Activated T-helper 1 cell treated with anti-CD3 and anti-CD28 coated beads, Interleukin-12 subunit alpha, Interleukin-12 subunit beta, Interleukin-2, Interleukin-4 antibody, amounts not matched to agents 30 ng/mL and 10 ng/mL and 1 ng/mL, durations not matched to agents 14 hours and 24 hours and 36 hours (primary cell): ENCODE data around the gene ZNF628. TPM values are rescaled to one million over a fixed set of nuclear protein-coding genes. Genes with fewer than 3 reads are reported as not detected.

Experiments
- DNase-seq: peaks from one replicate; pipeline ENCODE4 v3.0.0; 2021; ENCODE audit warnings: low spot score
- H3K27ac Mint-ChIP-seq: one replicate; pipeline ENCODE4 v1.8.0; 2021; ENCODE audit warnings: mild to moderate bottlenecking, mixed read lengths
- H3K27me3 Mint-ChIP-seq: one replicate; pipeline ENCODE4 v1.8.0; 2022; ENCODE audit warnings: mild to moderate bottlenecking, moderate library complexity, mixed read lengths; ENCODE audit not compliant: insufficient read depth
- H3K36me3 Mint-ChIP-seq: one replicate; pipeline ENCODE4 v1.8.0; 2021; ENCODE audit warnings: low read depth, mixed read lengths
- H3K4me1 Mint-ChIP-seq: one replicate; pipeline ENCODE4 v1.8.0; 2021; ENCODE audit warnings: low read depth, mixed read lengths
- H3K4me3 Mint-ChIP-seq: one replicate; pipeline ENCODE4 v1.8.0; 2021; ENCODE audit warnings: mild to moderate bottlenecking, moderate library complexity, mixed read lengths
- H3K9me3 Mint-ChIP-seq: one replicate; pipeline ENCODE4 v1.8.0; 2021; ENCODE audit warnings: mixed read lengths
- intact Hi-C: fragments of 100-400 bp; cut with micrococcal nuclease; formaldehyde crosslinking; loops from one replicate; pipeline ENCODE4 v1.15.1; 2024
- total RNA-seq: library from RNA; stranded (reverse); gene quantifications from 2 replicates; pipeline ENCODE4 v1.2.3, GENCODE V29; 2022

The ZNF628 gene
- total RNA-seq, 1 donor from 2014 or later = 7.6 TPM

DNA sequence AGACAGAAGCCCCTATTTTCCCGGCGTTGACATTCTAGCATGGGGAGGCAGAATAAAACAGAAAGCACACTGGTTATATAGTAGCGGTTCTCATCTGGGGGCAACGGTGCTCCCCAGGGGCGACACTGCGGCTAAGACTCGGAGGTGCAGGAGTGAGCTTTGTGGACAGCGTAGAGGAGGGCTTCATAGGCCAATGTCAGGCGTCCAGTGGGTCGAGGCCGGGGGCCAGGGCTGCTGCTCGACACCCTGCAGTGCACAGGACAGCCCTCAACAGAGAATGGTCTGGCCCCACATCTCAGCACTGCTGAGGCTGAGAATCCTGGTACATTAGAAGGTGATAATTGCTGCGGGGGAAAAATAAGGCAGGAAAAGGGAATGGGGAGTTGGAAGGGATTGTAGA is 1.5 kb downstream of the ZNF628 start:
- peaks cover 2% of the 10 kb centered on the region for H3K27me3 Mint-ChIP-seq
- intact Hi-C loops = loop anchor here (1.0 to 5.0 kb wide), 4 partner anchors 27 to 1089 kb away; partner anchors contain the start of genes PPP1R12C and ZNF470
- peaks cover 18% of the 10 kb centered on the region for H3K4me1 Mint-ChIP-seq
- H3K4me3 Mint-ChIP-seq = peak overlapping the region; percentile 91
- no peaks in the 10 kb centered on the region for H3K9me3 Mint-ChIP-seq
- no peak for DNase-seq
- no peaks in the 10 kb centered on the region for H3K36me3 Mint-ChIP-seq
- peak overlapping the region; percentile 27 for H3K27ac Mint-ChIP-seq

GRCh38 chr19:55478364-55478763 is 1.9 kb downstream of the ZNF628 start:
- Mint-ChIP-seq H3K27ac (no peak overlapping the region), H3K9me3 (no peaks in the 10 kb centered on the region), H3K4me3 (peak overlapping the region; percentile 91), H3K36me3 (no peaks in the 10 kb centered on the region), H3K4me1 (peaks cover 18% of the 10 kb centered on the region), H3K27me3 (no peaks in the 10 kb centered on the region)
- intact Hi-C loops = loop anchor here (5.0 kb wide), 1 partner anchor 1089 kb away; the partner anchor contains the start of gene ZNF470
- DNase-seq = no peak

DNA sequence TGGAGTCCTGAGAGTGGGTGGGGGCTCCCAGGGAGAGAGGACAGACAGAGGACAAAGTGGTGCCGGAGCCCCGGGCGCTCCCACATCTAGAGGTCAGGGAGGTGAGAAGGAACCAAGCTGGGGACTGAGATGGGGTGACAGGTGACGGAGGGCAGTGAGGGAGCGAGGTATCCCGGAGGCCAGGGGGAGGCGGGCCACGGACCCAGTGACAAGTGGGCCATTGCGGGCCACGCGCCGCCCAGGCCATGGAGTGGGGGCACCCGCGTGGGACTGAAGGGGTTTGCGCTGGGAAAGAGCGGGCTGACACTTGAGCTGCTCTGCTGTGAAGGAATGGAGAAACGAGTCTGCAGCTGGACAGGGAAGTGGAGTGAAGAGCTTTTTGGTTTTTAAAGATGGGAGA is 2.6 kb downstream of the ZNF628 start:
- Mint-ChIP-seq H3K4me3 (peak overlapping the region; percentile 9), H3K4me1 (peaks cover 18% of the 10 kb centered on the region), H3K27me3 (no peaks in the 10 kb centered on the region), H3K9me3 (no peaks in the 10 kb centered on the region), H3K27ac (no peak overlapping the region), H3K36me3 (no peaks in the 10 kb centered on the region)
- DNase-seq = no peak
- intact Hi-C loops = loop anchor here (5.0 kb wide), 1 partner anchor 1088 kb away; the partner anchor contains the start of gene ZNF470

DNA sequence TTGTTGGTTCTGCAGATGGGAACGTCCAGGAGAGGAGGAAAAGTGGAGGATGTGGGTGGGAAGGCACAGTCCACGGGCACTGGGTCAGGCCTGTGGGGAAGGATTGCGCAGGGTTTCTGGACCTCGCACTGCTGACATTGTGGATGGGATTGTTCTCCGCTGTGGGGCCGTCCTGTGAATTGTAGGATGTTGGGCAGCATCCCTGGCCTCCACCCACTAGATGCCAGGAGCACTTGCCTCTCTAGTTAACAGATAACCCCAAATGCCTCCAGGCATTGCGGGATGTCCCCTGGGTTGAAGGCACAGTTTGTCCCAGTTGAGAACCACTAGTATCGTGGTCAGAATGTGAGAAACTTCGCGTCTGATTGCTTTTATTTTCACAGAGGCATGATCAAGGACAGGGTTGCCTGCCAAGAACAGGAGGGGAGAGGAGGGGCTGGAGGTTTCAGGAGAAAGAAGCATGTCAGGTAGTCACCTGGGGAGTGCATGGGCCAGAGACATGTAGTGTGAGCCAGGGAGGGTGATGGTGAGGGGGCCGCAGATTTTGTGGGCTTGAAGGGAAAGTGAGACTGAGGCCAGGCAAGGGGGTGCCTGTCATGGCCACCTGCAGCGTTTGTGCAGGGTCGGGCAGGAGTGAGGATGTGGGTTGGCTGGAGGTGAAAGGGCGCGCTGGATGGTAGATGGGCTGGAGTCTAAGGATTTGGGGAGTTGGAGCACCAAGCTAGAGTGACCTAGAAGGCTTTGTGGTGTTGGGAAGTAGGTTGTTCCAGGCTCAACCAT is 3.2 kb downstream of the ZNF628 start:
- intact Hi-C loops = loop anchor here (5.0 kb wide), 1 partner anchor 1088 kb away; the partner anchor contains the start of gene ZNF470
- H3K9me3 Mint-ChIP-seq = no peaks in the 10 kb centered on the region

DNA sequence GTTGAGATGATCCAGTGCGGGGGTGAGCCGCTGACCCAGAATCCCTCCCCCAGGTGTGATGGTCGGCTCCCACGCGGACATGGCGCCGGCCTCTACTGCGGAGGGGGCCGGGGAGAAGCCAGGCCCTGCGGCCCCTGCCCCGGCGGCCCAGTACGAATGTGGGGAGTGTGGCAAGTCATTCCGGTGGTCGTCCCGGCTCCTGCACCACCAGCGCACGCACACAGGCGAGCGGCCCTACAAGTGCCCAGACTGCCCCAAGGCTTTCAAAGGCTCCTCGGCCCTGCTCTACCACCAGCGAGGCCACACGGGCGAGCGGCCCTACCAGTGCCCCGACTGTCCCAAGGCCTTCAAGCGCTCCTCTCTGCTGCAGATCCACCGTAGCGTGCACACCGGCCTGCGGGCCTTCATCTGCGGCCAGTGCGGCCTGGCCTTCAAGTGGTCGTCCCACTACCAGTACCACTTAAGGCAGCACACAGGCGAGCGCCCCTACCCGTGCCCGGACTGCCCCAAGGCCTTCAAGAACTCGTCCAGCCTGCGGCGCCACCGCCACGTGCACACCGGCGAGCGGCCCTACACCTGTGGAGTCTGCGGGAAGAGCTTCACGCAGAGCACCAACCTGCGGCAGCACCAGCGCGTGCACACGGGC is 4.9 kb downstream of the ZNF628 start:
- Mint-ChIP-seq H3K27ac (no peak overlapping the region), H3K36me3 (no peaks in the 10 kb centered on the region), H3K4me3 (no peak overlapping the region), H3K9me3 (no peaks in the 10 kb centered on the region), H3K4me1 (peaks cover 24% of the 10 kb centered on the region), H3K27me3 (no peaks in the 10 kb centered on the region)
- DNase-seq = no peak
- intact Hi-C loops = no loop called here

More for the DNA sequence above, 3.2 kb downstream of the ZNF628 start:
- Mint-ChIP-seq H3K27ac (no peak overlapping the region), H3K4me1 (peaks cover 18% of the 10 kb centered on the region), H3K27me3 (no peaks in the 10 kb centered on the region), H3K36me3 (no peaks in the 10 kb centered on the region), H3K4me3 (no peak overlapping the region)
- no peak for DNase-seq

DNA sequence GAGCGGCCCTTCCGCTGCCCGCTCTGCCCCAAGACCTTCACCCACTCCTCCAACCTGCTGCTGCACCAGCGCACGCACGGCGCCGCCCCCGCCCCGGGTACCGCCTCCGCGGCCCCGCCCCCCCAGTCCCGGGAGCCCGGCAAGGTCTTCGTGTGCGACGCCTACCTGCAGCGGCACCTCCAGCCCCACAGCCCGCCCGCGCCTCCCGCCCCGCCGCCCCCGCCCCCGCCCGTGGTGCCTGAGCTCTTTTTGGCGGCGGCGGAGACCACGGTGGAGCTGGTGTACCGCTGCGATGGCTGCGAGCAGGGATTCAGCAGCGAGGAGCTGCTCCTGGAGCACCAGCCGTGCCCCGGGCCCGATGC is 5.4 kb downstream of the ZNF628 start:
- no peak for DNase-seq
- H3K36me3 Mint-ChIP-seq = no peaks in the 10 kb centered on the region
- H3K27me3 Mint-ChIP-seq = no peaks in the 10 kb centered on the region
- H3K27ac Mint-ChIP-seq = no peak overlapping the region
- intact Hi-C loops = no loop called here
- H3K9me3 Mint-ChIP-seq = no peaks in the 10 kb centered on the region
- peaks cover 24% of the 10 kb centered on the region for H3K4me1 Mint-ChIP-seq
- no peak overlapping the region for H3K4me3 Mint-ChIP-seq

GRCh38 chr19:55482156-55482961 is 5.9 kb downstream of the ZNF628 start:
- H3K36me3 Mint-ChIP-seq = no peaks in the 10 kb centered on the region
- no peak for DNase-seq
- H3K4me1 Mint-ChIP-seq = peaks cover 25% of the 10 kb centered on the region
- H3K27ac Mint-ChIP-seq = no peak overlapping the region
- intact Hi-C loops = no loop called here
- H3K9me3 Mint-ChIP-seq = no peaks in the 10 kb centered on the region
- H3K27me3 Mint-ChIP-seq = no peaks in the 10 kb centered on the region
- no peak overlapping the region for H3K4me3 Mint-ChIP-seq

GRCh38 chr19:55482967-55483705 is 6.7 kb downstream of the ZNF628 start:
- no peak for DNase-seq
- Mint-ChIP-seq H3K4me1 (peaks cover 22% of the 10 kb centered on the region), H3K36me3 (no peaks in the 10 kb centered on the region), H3K27me3 (no peaks in the 10 kb centered on the region), H3K4me3 (no peak overlapping the region), H3K27ac (no peak overlapping the region), H3K9me3 (no peaks in the 10 kb centered on the region)
- intact Hi-C loops = no loop called here

DNA sequence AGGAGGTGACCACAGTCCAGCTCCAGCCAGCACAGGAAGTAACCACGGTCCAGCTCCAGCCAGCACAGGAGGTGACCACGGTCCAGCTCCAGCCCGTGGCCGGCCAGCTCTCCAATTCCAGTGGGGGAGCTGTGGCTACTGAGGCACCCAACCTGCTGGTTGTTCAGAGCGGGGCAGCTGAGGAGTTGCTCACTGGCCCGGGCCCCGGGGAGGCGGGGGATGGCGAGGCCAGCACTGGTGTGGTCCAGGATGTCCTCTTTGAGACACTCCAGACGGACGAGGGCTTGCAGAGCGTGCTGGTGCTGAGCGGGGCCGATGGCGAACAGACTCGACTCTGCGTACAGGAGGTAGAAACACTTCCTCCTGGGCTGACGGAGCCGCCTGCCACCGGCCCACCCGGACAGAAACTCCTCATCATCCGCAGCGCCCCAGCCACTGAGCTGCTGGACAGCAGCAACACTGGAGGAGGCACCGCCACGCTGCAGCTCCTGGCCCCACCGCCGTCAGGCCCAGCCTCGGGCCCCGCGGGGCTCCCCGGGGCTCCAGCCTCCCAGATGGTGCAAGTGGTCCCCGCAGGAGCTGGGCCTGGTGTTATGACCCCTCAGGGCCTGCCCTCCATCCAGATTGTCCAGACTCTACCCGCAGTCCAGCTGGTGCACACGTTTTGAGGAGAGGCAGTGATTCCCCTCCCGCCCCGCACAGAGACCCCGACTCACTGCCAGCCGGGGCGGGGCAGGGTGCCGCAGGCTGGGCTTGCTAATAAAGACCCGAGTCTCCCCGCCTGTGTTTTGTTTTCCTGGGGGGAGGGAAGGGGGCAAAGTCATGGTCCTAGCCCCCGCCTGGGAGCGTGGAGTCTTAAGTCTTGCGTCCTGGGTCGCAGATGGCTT is 7.5 kb downstream of the ZNF628 start:
- peak overlapping the region; percentile 65 for H3K4me3 Mint-ChIP-seq
- peaks cover 14% of the 10 kb centered on the region for H3K4me1 Mint-ChIP-seq
- no peaks in the 10 kb centered on the region for H3K27me3 Mint-ChIP-seq
- no peaks in the 10 kb centered on the region for H3K9me3 Mint-ChIP-seq
- H3K27ac Mint-ChIP-seq = no peak overlapping the region
- no peak for DNase-seq
- no peaks in the 10 kb centered on the region for H3K36me3 Mint-ChIP-seq
- intact Hi-C loops = no loop called here

DNA sequence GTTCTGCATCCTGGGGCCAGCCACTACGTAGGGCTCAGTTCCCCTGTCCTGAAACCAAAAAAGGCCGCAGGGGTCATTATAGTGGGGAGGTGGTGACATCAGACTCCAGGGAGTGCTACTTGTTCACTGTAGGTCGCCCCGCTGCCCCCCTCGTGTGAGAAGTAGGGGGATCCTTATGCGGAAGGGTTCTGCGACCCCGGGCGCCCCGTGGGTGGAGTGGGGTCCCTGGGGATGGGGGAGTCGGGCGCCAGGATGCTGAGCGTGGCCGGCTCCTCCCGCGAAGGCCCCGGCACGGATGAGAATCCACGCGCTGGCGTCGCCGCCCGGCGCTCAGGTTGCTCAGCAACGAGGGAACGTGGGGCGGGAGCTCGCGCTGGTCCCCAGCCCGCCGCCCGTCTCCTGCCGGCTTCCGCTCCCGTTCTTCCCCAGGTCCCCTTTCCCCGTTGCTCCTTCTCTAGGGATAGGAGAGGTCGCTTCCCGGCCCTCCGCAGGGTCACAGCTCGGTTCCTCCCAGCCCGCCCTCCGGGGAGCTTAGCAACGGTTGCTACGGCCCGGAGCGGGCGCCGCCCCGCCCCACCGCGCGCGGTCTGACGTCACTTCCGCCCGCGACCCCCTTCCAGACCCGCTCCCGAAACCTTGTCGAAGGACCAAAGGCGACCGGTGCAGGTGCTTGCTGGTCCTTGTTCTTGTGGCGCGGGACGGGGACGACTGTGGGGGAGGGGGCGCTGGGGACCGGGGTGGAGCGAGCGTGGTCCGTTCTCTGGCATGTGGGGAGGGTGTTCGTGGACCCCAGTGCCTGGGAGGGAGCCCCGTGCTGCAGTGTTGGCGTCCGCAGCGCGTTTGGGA is 8.4 kb downstream of the ZNF628 start, which contains the start of gene NAT14:
NAT14 (plus strand) TSS at position 596 of the 846 bp plus-strand sequence. CDS start 521 bp downstream, outside the sequence.
- Mint-ChIP-seq H3K27ac (peak within 1 kb of the TSS; percentile 55), H3K4me1 (peaks cover 11% of the 10 kb centered on the region), H3K27me3 (no peaks in the 10 kb centered on the region), H3K36me3 (no peaks in the 10 kb centered on the region), H3K9me3 (no peaks in the 10 kb centered on the region), H3K4me3 (peak within 1 kb of the TSS; percentile 80)
- peak; percentile 64 for DNase-seq
- intact Hi-C loops = loop anchor here (1.0 kb wide), 2 partner anchors 9 to 24 kb away; partner anchors contain the start of genes ISOC2 and ZNF628
